Aorta (tissue), 5 donors: ENCODE results near the gene SLC15A4. TPM values are rescaled to one million over a fixed set of nuclear protein-coding genes. Genes with fewer than 3 reads are reported as not detected.

Source experiments
- ATAC-seq: fragments of 200-7000 bp; cut with Tn5 transposase; one replicate; pipeline ENCODE4 v1.9.1; 2022; ENCODE audit warnings: moderate library complexity; ENCODE audit not compliant: low FRiP score
- DNase-seq, 2 donors: peaks; one replicate each; pipeline ENCODE4 v3.0.0-alpha.2; 2020
- H3K27ac ChIP-seq, 2 donors: one replicate each; pipeline ENCODE4 v1.5.1; 2013; ENCODE audit warnings: low read length in 2 of 2, mild to moderate bottlenecking in 2 of 2, moderate library complexity in 2 of 2, control low read depth in 1 of 2, inconsistent platforms in 1 of 2, low read depth in 1 of 2
- H3K27me3 ChIP-seq, 2 donors: one replicate each; pipeline ENCODE4 v1.6.1; 2013; ENCODE audit warnings: control low read depth in 1 of 2, low read length in 1 of 2, mild to moderate bottlenecking in 1 of 2, moderate library complexity in 1 of 2; ENCODE audit not compliant: insufficient read depth in 2 of 2, control insufficient read depth in 1 of 2
- H3K36me3 ChIP-seq, 2 donors: one replicate each; pipeline ENCODE4 v1.6.1; 2013; ENCODE audit warnings: control low read depth in 1 of 2, low read length in 1 of 2, mild to moderate bottlenecking in 1 of 2; ENCODE audit not compliant: insufficient read depth in 2 of 2, control insufficient read depth in 1 of 2
- H3K4me1 ChIP-seq, 2 donors: one replicate each; pipeline ENCODE4 v1.6.1; 2013; ENCODE audit warnings: low read length in 2 of 2, control low read depth in 1 of 2, mild to moderate bottlenecking in 1 of 2, moderate library complexity in 1 of 2; ENCODE audit not compliant: insufficient read depth in 2 of 2, control insufficient read depth in 1 of 2
- H3K4me3 ChIP-seq, 2 donors: one replicate each; pipeline ENCODE4 v1.5.1; 2013; ENCODE audit warnings: low read length in 2 of 2, control low read depth in 1 of 2, mild to moderate bottlenecking in 1 of 2
- H3K9me3 ChIP-seq: one replicate; pipeline ENCODE4 v1.6.1; 2013; ENCODE audit warnings: mild to moderate bottlenecking, low read length; ENCODE audit not compliant: control insufficient read depth
- WGBS, 2 donors: extraction: QIAGEN DNeasy Blood & Tissue Kit; methylation state at CpG; one replicate each; pipeline ENCODE4 v1.1.7; 2013; 5-methylcytosine and 5-hydroxymethylcytosine counted together
- intact Hi-C, 2 donors: fragments of 100-400 bp; cut with DNase I; formaldehyde crosslinking; loops; one replicate each; pipeline versions ENCODE4 v1.14.2 to v1.15.0; 2022
- long read RNA-seq, 2 donors: library from polyadenylated mRNA; unstranded; transcript quantifications; one replicate each; pipeline ENCODE4 v2.0.0, GENCODE V29; 2020 to 2021
- polyA plus RNA-seq, 2 donors: library from polyadenylated mRNA; stranded (reverse); fragments of 200-250 nt; gene quantifications; one replicate each; pipeline ENCODE4 v1.2.3, GENCODE V29; 2013
- total RNA-seq, 2 donors: library from RNA; stranded (reverse); fragmentation: NEBNext Ultra II Directional; extraction: Animal tissue kit (Norgen Biotek cat#: 25700); gene quantifications; one replicate each; pipeline ENCODE4 v1.2.1, GENCODE V29; 2021
- donor health status: healthy with polysubstance abuse.
- donor health status: Bipolar disorder and iron deficiency.
- donor health status: DM: no; HTN: no; CAD: no.
- donor health status: DM: no; HTN: no; CAD: no.
- donor health status: DM: yes; HTN: yes; CAD: no.

Gene SLC15A4
- total RNA-seq (10 to 100 TPM; 36.2 to 38.6 TPM), polyA plus RNA-seq (10 to 100 TPM; 16.0 to 21.1 TPM)
- long read RNA-seq, donor 1, partial matches to known transcripts: 4 of 20 reads
- long read RNA-seq, donor 1, other reads (novel, unspliced or antisense): 10 of 20 reads
- long read RNA-seq, donor 2, transcript SLC15A4-204 (7 exons, 2,402 nt): minor isoform, 5 of 71 reads
- long read RNA-seq, donor 2, transcript SLC15A4-201 (8 exons, 2,779 nt): major isoform, 48 of 71 reads
- long read RNA-seq, donor 2, partial matches to known transcripts: 7 of 71 reads
- long read RNA-seq, donor 2, other reads (novel, unspliced or antisense): 9 of 71 reads

- peak; percentile 99 for ATAC-seq
- Histone ChIP-seq H3K4me3 (peak within 1 kb of the TSS; percentile 66 to 73), H3K27ac (peak within 1 kb of the TSS; percentile 44 to 81), H3K27me3 (no peaks in the 10 kb centered on the region), H3K4me1 (no peaks in the 10 kb centered on the region), H3K36me3 (no peaks in the 10 kb centered on the region), H3K9me3 (peaks cover 3% of the 10 kb centered on the region)
- peak; percentile 99 for DNase-seq
- 1 to 3% methylated on average over 59 to 63 of the region's 63 CpGs for WGBS, 2 donors
- intact Hi-C loops: loop anchor here in 1 of 2 donors (1.0 kb wide), 2 partner anchors 42 to 96 kb away; no protein-coding TSS in a partner anchor
Measured at GRCh38 chr12:128823916-128824839, at the start of gene SLC15A4. SLC15A4 (minus strand) TSS chr12:128823958; CDS start chr12:128823943, 15 bp downstream.

DNA sequence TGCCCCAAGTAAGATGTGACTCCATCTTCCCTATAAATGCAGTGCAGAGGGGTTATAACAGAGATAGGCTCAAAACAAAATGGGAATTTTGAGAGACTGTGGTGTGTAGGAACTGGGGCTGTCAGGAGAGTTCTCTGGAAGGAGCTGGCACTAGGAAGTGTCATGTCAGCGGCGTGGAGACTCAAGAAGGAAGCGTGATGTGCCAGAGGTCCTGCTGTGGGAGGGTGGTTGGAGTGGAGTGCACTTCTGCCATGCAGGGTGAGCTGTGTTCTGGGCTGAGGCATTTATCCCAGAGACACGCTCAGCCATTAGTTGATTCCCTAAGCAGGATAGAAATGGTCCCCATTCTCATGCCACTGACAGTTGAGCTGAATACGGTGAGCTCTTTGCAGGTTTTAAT, 48.5 kb upstream of the SLC15A4 start:
- Histone ChIP-seq H3K9me3 (peaks cover 7% of the 10 kb centered on the region), H3K36me3 (no peaks in the 10 kb centered on the region), H3K27ac (no peak overlapping the region), H3K4me1 (no peaks in the 10 kb centered on the region), H3K27me3 (no peaks in the 10 kb centered on the region), H3K4me3 (no peak overlapping the region)
- WGBS, 2 donors: 86 to 90% methylated on average over 5 of the region's 5 CpGs
- intact Hi-C loops: no loop called here
- DNase-seq: no peak
- ATAC-seq: no peak

GRCh38 chr12:128871516-128871892, 47.7 kb upstream of the SLC15A4 start:
- H3K4me3 ChIP-seq: no peak overlapping the region
- intact Hi-C loops: no loop called here

DNA sequence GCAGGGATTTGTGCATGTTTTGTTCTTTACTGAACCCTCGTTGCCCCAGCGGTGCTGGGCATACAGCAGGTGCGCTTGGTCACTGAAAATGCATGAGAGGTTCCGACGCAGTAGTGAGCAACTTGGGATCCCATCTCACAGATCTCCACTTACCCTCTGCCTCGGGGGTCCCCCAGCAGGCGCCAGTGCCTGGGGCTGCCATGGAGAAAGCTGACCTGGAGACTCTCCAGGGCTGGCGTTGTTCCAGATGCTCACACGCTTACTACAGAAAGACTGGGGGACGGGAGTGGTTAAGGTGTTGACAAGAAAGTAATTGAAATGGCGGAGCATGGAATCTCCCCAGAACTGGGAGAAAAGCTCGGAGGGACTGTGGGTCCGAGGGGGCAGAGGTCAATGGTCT, 43.7 kb upstream of the SLC15A4 start:
- Histone ChIP-seq H3K4me1 (no peaks in the 10 kb centered on the region), H3K36me3 (no peaks in the 10 kb centered on the region), H3K27ac (no peak overlapping the region), H3K4me3 (no peak overlapping the region), H3K27me3 (no peaks in the 10 kb centered on the region), H3K9me3 (no peaks in the 10 kb centered on the region)
- DNase-seq (no peak), ATAC-seq (no peak)
- 57 to 75% methylated on average over 13 of the region's 13 CpGs for WGBS, 2 donors
- intact Hi-C loops: no loop called here

More at GRCh38 chr12:128871516-128871892, 47.7 kb upstream of the SLC15A4 start:
- Histone ChIP-seq H3K27me3 (no peaks in the 10 kb centered on the region), H3K36me3 (no peaks in the 10 kb centered on the region), H3K27ac (no peak overlapping the region), H3K4me1 (no peaks in the 10 kb centered on the region), H3K9me3 (peaks cover 7% of the 10 kb centered on the region)
- DNase-seq (no peak), ATAC-seq (no peak)
- WGBS, 2 donors: 61 to 76% methylated on average over 2 of the region's 2 CpGs

- Histone ChIP-seq H3K9me3 (no peaks in the 10 kb centered on the region), H3K4me3 (no peak overlapping the region), H3K36me3 (no peaks in the 10 kb centered on the region), H3K4me1 (no peaks in the 10 kb centered on the region), H3K27me3 (no peaks in the 10 kb centered on the region), H3K27ac (no peak overlapping the region)
- DNase-seq (no peak), ATAC-seq (no peak)
- WGBS, 2 donors: 83 to 86% methylated on average over 9 of the region's 9 CpGs
- intact Hi-C loops: no loop called here
Measured at GRCh38 chr12:128864516-128865186, 40.9 kb upstream of the SLC15A4 start.

DNA sequence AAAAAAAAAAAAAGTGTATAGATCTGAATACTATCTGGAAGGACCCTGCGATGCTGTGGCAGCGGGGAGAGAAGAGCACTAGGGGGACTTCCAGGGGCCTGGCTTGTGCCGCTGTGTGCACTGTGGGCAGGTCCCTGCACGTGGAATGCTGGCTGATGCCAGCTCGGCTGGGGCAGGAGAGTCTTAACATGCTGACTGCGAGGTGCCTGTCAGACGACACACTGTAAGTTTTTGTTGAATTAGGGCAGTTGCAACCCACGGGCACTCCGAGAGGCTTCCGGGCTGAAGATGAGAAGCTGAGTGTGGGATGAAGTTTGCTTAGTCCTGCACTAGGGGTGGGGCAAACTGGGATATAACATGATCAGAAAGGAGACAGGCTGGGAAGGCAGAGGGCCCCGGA, 40.2 kb upstream of the SLC15A4 start:
- H3K36me3 ChIP-seq: no peaks in the 10 kb centered on the region
- ATAC-seq: no peak

GRCh38 chr12:128861226-128862016, 37.7 kb upstream of the SLC15A4 start:
- Histone ChIP-seq H3K4me3 (no peak overlapping the region), H3K9me3 (no peaks in the 10 kb centered on the region), H3K27me3 (no peaks in the 10 kb centered on the region), H3K27ac (no peak overlapping the region), H3K36me3 (no peaks in the 10 kb centered on the region), H3K4me1 (no peaks in the 10 kb centered on the region)
- DNase-seq (no peak), ATAC-seq (no peak)
- 60 to 71% methylated on average over 15 of the region's 15 CpGs for WGBS, 2 donors
- intact Hi-C loops: no loop called here

More for the DNA sequence above, 40.2 kb upstream of the SLC15A4 start:
- Histone ChIP-seq H3K4me1 (no peaks in the 10 kb centered on the region), H3K9me3 (no peaks in the 10 kb centered on the region), H3K27me3 (no peaks in the 10 kb centered on the region), H3K27ac (no peak overlapping the region), H3K4me3 (no peak overlapping the region)
- DNase-seq: no peak
- WGBS, 2 donors: 72 to 80% methylated on average over 11 of the region's 11 CpGs
- intact Hi-C loops: no loop called here

DNA sequence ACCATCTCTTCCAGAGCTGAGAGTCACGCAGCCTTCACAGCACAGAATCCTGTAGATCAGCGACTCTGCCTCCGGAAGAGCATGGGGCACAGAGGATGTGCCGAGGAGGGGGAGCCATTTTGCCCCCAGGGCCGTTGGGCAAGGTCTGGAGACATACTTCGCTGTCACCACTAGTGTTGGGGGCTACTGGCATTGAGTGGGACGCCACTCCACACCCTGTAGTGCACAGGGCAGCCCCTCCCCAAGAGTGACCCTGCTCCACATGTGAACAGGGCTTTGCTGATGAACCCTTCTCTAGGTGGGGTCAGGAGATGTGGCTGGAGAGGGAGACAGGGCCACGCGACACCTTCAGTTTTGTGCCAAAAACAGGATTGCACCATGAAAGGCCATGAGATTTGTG, 35.6 kb upstream of the SLC15A4 start:
- DNase-seq: no peak
- Histone ChIP-seq H3K36me3 (no peaks in the 10 kb centered on the region), H3K4me1 (no peaks in the 10 kb centered on the region), H3K27me3 (no peaks in the 10 kb centered on the region), H3K9me3 (no peaks in the 10 kb centered on the region), H3K4me3 (no peak overlapping the region), H3K27ac (no peak overlapping the region)
- no peak for ATAC-seq
- 80 to 88% methylated on average over 9 of the region's 9 CpGs for WGBS, 2 donors
- intact Hi-C loops: no loop called here
